Measurements from ENCODE around the gene NKX2-8. TPM values are rescaled to one million over a fixed set of nuclear protein-coding genes. Genes with fewer than 3 reads are reported as not detected.

Gene NKX2-8
- total RNA-seq, 1 donor from 2014 or later = 0.26 TPM

- Histone ChIP-seq H3K36me3 (ENCODE audit: control insufficient read depth, insufficient read depth, low read length) (no peaks in the 10 kb centered on the region), H3K4me3 (ENCODE audit: low read depth, low read length) (no peak overlapping the region), H3K27me3 (ENCODE audit: control insufficient read depth, insufficient read depth, low read length) (no peaks in the 10 kb centered on the region)
- no peak for TF ChIP-seq CTCF (IDR thresholded peaks at IDR 0.05; ENCODE audit: insufficient read depth, low read length, severe bottlenecking)
- DNase-seq (ENCODE audit: low read depth) (peak; percentile 61), FAIRE-seq (no peak)
Observed at GRCh38 chr14:36619853-36620252, 37.4 kb upstream of the NKX2-8 start.

- Histone ChIP-seq H3K36me3 (ENCODE audit: control insufficient read depth, insufficient read depth, low read length) (no peaks in the 10 kb centered on the region), H3K27me3 (ENCODE audit: control insufficient read depth, insufficient read depth, low read length) (no peaks in the 10 kb centered on the region), H3K4me3 (ENCODE audit: low read depth, low read length) (no peak overlapping the region)
- TF ChIP-seq CTCF (IDR thresholded peaks at IDR 0.05; ENCODE audit: insufficient read depth, low read length, severe bottlenecking) = no peak
- FAIRE-seq (no peak), DNase-seq (ENCODE audit: low read depth) (no peak)
Observed at GRCh38 chr14:36619131-36619530, 36.7 kb upstream of the NKX2-8 start.

GRCh38 chr14:36618641-36619040 is 36.2 kb upstream of the NKX2-8 start:
- FAIRE-seq = no peak
- no peak for DNase-seq (ENCODE audit: low read depth)
- Histone ChIP-seq H3K4me3 (ENCODE audit: low read depth, low read length) (no peak overlapping the region), H3K27me3 (ENCODE audit: control insufficient read depth, insufficient read depth, low read length) (no peaks in the 10 kb centered on the region), H3K36me3 (ENCODE audit: control insufficient read depth, insufficient read depth, low read length) (no peaks in the 10 kb centered on the region)
- TF ChIP-seq CTCF (IDR thresholded peaks at IDR 0.05; ENCODE audit: insufficient read depth, low read length, severe bottlenecking) = no peak

- no peaks in the 10 kb centered on the region for H3K36me3 ChIP-seq (ENCODE audit: control insufficient read depth, insufficient read depth, low read length)
- TF ChIP-seq CTCF (IDR thresholded peaks at IDR 0.05; ENCODE audit: insufficient read depth, low read length, severe bottlenecking) = no peak
- peak; percentile 70 for FAIRE-seq
- no peaks in the 10 kb centered on the region for H3K27me3 ChIP-seq (ENCODE audit: control insufficient read depth, insufficient read depth, low read length)
- H3K4me3 ChIP-seq (ENCODE audit: low read depth, low read length) = no peak overlapping the region
- DNase-seq (ENCODE audit: low read depth) = no peak
Observed at GRCh38 chr14:36617824-36618223, 35.4 kb upstream of the NKX2-8 start.

GRCh38 chr14:36605506-36605857 is 23.1 kb upstream of the NKX2-8 start:
- H3K27me3 ChIP-seq (ENCODE audit: control insufficient read depth, insufficient read depth, low read length) = no peaks in the 10 kb centered on the region
- DNase-seq (ENCODE audit: low read depth) = peak; percentile 38
- no peak for FAIRE-seq
- peak; percentile 13 for TF ChIP-seq CTCF (IDR thresholded peaks at IDR 0.05; ENCODE audit: insufficient read depth, low read length, severe bottlenecking)
- no peaks in the 10 kb centered on the region for H3K36me3 ChIP-seq (ENCODE audit: control insufficient read depth, insufficient read depth, low read length)
- no peak overlapping the region for H3K4me3 ChIP-seq (ENCODE audit: low read depth, low read length)

GRCh38 chr14:36604757-36605505 is 22.5 kb upstream of the NKX2-8 start:
- peak; percentile 69 for DNase-seq (ENCODE audit: low read depth)
- no peak overlapping the region for H3K4me3 ChIP-seq (ENCODE audit: low read depth, low read length)
- peak; percentile 77 for FAIRE-seq
- no peaks in the 10 kb centered on the region for H3K36me3 ChIP-seq (ENCODE audit: control insufficient read depth, insufficient read depth, low read length)
- TF ChIP-seq CTCF (IDR thresholded peaks at IDR 0.05; ENCODE audit: insufficient read depth, low read length, severe bottlenecking) = peak; percentile 79
- H3K27me3 ChIP-seq (ENCODE audit: control insufficient read depth, insufficient read depth, low read length) = no peaks in the 10 kb centered on the region
